A673 (cell line): Measurements from ENCODE around the gene DUS2.
"Not testable (repeated sequence)": the region's sequence is repeated elsewhere in the genome, so short reads cannot be mapped to it uniquely, and the experiment has no call there.

Experiments
- CTCF ChIP-seq: fragments of 300-800, 200-600 bp; sonication (generic); conservative IDR thresholded peaks from 2 replicates; pipeline ENCODE4 v1.5.1; 2017; ENCODE audit warnings: low read depth, mild to moderate bottlenecking, antibody characterized with exemption, low read length, moderate library complexity, mixed read lengths
- EZH2 ChIP-seq: fragments of 200-600 bp; sonication (generic); IDR thresholded peaks from 2 replicates; pipeline ENCODE4 v1.6.1; 2017; ENCODE audit warnings: borderline replicate concordance, low read depth, mild to moderate bottlenecking, mixed read lengths, antibody characterized with exemption, low read length; ENCODE audit not compliant: poor library complexity, severe bottlenecking

- TF ChIP-seq CTCF, EZH2: not testable (repeated sequence)
These were observed 13.2 kb upstream of the DUS2 start for GRCh38 chr16:68009872-68010271.
